Measurements from ENCODE around the gene RAB39B. TPM values are rescaled to one million over a fixed set of nuclear protein-coding genes. Genes with fewer than 3 reads are reported as not detected.

RAB39B gene
- total RNA-seq, 6 experiments from 2014 or later: 0.05 to 0.28 (median 0.19) TPM

DNA sequence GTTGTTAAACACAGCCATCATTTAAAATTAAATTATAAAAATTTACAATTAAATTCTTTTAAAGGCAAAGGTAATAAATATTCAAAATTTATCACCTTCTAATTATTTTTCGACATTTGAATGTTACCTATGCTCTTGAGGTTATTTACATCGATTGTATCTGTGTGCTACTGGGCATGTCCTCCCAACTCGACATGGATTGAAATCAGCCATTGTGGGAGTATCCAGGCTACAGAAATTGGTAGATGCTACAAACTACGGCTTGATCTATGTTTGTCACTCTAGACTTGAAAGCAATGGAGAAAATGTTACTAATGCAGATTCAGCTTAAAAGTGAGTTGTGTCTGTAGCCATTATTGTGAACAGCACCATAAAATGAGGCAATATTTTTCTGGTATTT lies 50.6 kb downstream of the RAB39B start:
- no peak overlapping the region for H3K4me3 Mint-ChIP-seq
- no peak for DNase-seq
- no peaks in the 10 kb centered on the region for H3K9me3 Mint-ChIP-seq
- H3K27ac Mint-ChIP-seq: no peak overlapping the region
- no peak for TF ChIP-seq CTCF (IDR thresholded peaks at IDR 0.05)
- H3K36me3 Mint-ChIP-seq (ENCODE audit: low read depth): no peaks in the 10 kb centered on the region
- no peaks in the 10 kb centered on the region; the same call in 1 of the 2 replicates for H3K27me3 Mint-ChIP-seq (ENCODE audit: insufficient read depth)
- H3K4me1 Mint-ChIP-seq (ENCODE audit: low read depth): peaks cover 19% of the 10 kb centered on the region

- DNase-seq: no peak
- Mint-ChIP-seq H3K4me1 (ENCODE audit: low read depth) (peaks cover 5% of the 10 kb centered on the region; the same call in 1 of the 2 replicates), H3K27me3 (ENCODE audit: insufficient read depth) (no peaks in the 10 kb centered on the region; the same call in 1 of the 2 replicates), H3K4me3 (no peak overlapping the region), H3K36me3 (ENCODE audit: low read depth) (no peaks in the 10 kb centered on the region), H3K9me3 (no peaks in the 10 kb centered on the region), H3K27ac (no peak overlapping the region)
- TF ChIP-seq CTCF (IDR thresholded peaks at IDR 0.05): no peak
Measured at GRCh38 chrX:155211208-155211607, 53.1 kb downstream of the RAB39B start.

Other genes with a start within 250 kb of the RAB39B start
- gene F8, start 241.8 kb downstream of the RAB39B start, total RNA-seq (2021; fragmentation: NEBNext Ultra II Directional; extraction: Animal tissue kit (Norgen Biotek cat#: 25700)): 1 to 10 TPM; 1.0 to 1.6 (median 1.4) TPM
- gene FUNDC2, start 237.6 kb downstream of the RAB39B start, total RNA-seq (2021; fragmentation: NEBNext Ultra II Directional; extraction: Animal tissue kit (Norgen Biotek cat#: 25700)): 10 to 100 TPM; 50.8 to 55.7 (median 53.3) TPM
- gene CMC4, start 193.4 kb downstream of the RAB39B start, total RNA-seq (2021; fragmentation: NEBNext Ultra II Directional; extraction: Animal tissue kit (Norgen Biotek cat#: 25700)): 1 to 10 TPM; 4.6 to 7.4 (median 6.3) TPM
- 10 to 100 TPM; 12.4 to 15.8 (median 14.3) TPM for gene MTCP1, start 193.4 kb downstream of the RAB39B start, total RNA-seq (2021; fragmentation: NEBNext Ultra II Directional; extraction: Animal tissue kit (Norgen Biotek cat#: 25700))
- 10 to 100 TPM; 24.5 to 27.8 (median 26.0) TPM for gene BRCC3, start 193.0 kb downstream of the RAB39B start, total RNA-seq (2021; fragmentation: NEBNext Ultra II Directional; extraction: Animal tissue kit (Norgen Biotek cat#: 25700))
- gene VBP1, start 48.0 kb downstream of the RAB39B start, total RNA-seq (2021; fragmentation: NEBNext Ultra II Directional; extraction: Animal tissue kit (Norgen Biotek cat#: 25700)): 10 to 100 TPM; 62.8 to 69.5 (median 66.5) TPM
- under 1 TPM in 2 of 6 experiments, not detected in 4; 0.09 to 0.24 TPM for gene CLIC2, start 70.1 kb upstream of the RAB39B start, total RNA-seq (2021; fragmentation: NEBNext Ultra II Directional; extraction: Animal tissue kit (Norgen Biotek cat#: 25700))
- not detected for gene F8A2, start 117.6 kb upstream of the RAB39B start, total RNA-seq (2021; fragmentation: NEBNext Ultra II Directional; extraction: Animal tissue kit (Norgen Biotek cat#: 25700))
- gene F8A3, start 194.1 kb upstream of the RAB39B start, total RNA-seq (2021; fragmentation: NEBNext Ultra II Directional; extraction: Animal tissue kit (Norgen Biotek cat#: 25700)): 10 to 100 TPM; 10.2 to 14.8 (median 12.9) TPM